Stimulated activated CD8-positive, alpha-beta memory T cell treated with anti-CD3 and anti-CD28 coated beads, Interleukin-15, amount 100 ng/mL, for 24 hours (primary cell): ENCODE measurements around the gene GLP1R.

Source experiments
- DNase-seq: peaks from one replicate; pipeline ENCODE4 v3.0.0-alpha.2; 2020; ENCODE audit warnings: low read depth

GLP1R gene

DNA sequence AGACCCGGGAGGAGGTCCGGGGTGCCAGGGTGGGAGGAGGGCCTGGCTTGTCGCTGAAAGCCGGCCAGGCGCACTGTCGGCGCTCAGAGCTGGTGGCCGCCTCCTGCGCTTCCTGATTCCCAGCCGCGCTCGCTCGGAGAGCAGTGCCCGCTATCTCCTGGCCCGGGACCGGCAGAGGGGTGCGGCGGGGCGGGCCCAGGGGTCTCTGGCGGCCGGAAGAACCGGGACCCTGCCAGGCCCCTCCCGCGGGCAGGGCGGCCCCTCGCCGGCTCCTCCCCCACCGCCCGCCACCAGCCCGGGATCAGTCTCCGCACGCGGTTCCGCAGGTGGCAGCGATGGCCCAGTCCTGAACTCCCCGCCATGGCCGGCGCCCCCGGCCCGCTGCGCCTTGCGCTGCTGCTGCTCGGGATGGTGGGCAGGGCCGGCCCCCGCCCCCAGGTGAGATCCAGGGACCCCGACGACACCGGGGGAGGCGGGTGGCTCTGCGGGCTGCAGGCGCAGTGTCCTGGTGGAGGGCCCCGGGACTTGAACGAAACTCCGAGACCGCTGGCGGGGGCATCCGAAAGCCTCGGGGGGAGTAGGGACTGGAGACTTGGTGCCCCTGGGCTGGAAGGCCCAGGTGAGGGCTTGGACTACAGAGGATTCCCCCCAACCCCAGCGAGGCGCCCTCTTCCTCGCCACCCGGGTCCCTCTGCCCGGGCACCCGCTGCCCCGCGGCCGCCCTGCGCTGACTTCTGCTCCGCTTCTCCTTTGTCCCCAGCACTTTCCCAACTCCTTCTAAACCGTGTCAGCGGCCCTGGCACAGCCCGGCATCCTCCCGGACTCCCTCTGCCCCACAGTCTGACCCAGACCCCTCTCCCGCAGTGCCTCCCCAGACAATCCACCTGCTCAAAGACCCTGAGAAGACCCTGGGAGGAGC lies at the start of gene GLP1R:
Gene GLP1R (plus strand): TSS at position 301 of the 919 bp plus-strand sequence. CDS start 60 bp downstream, at position 361.
- DNase-seq, result no peak

DNA sequence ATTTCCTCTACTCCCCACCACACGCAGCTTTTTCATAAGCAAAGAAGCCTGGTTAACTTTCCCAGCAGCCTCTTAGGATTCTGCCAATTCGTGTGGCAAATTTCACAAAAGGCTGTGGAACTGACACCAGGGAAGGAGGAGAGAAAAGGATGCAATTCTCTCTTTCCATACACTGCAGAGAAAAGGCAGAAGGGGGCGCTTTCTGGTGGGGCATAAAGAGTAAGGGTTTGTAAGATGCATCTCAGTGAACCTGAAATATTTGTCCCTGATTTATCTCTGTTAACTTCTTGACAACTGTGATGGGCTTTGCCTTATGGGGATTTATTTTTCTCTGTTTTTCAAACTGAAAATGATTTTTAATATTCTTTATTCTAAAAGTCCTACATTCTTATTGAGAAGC lies 45.5 kb upstream of the GLP1R start:
- DNase-seq, result no peak

DNA sequence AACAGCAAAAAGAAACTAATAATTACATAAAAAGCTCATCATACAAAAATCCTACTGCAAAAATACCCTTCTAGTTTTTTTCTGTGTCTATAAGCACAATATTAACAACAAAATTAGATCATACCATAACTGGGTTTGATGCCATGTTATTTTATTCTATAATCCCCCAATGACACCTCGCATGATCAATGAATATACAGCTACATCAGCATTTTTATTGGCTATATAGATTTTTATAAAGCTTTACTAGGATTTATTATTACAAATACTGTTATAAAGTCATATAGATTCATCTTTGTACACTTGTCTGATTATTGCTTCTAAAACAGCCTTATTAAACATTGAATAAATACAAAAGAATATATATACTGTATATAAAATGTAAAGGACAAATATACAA lies 45.1 kb upstream of the GLP1R start:
- DNase-seq, result no peak

DNA sequence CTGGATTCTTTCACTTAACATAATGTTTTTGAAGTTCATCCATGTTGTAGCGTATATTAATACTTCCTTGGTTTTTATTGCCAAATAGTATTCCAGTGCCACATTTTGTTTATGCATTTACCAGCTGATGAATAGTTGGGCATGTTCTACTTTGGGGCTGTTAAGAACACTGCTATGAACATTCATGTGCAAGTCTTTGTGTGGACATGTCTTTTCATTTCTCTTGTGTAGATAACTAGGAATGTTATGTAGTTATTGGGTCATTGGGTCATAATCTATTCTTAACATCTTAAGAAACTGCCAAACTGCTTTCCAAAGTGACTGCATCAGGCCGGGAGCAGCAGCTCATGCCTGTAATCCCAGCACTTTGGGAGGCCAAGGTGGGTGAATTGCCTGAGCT lies 43.8 kb upstream of the GLP1R start:
- no peak for DNase-seq

DNA sequence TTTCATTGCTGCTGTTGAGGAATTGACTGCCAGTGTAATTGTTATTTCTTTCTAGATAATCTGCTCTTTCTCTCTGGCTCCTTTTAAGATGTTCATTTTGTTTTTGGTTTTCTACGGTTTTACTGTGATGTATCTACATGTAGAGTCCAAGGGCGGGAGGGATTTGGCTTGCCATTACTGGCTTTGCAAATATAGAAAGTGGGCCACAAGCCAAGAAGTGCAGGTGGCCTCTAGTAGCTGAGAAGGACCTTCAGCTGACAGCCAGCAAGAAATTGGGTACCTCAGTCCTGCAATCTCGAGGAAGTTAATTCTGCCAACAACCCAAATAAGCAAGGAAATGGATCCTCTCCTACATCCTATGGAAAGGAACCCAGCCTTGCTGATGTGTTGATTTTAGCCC lies 42.8 kb upstream of the GLP1R start:
- no peak for DNase-seq

DNA sequence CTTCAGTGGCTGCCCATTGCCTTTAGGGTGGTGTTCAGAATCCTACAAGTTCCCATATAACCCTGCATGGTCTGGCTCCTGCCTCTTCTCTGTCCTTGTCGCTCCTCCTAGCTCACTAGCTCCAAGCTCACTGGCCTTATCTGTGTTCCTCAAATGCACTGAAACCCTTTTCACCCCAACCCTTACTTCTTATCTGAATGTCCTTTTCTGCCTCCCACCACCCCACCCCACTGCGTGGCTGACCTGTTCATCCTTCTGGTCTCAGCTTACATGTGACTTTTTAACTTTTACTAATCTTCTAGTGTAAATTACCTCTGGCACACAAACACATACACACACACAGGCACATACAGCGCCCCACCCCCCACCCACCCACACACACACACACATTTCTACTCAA lies 41.0 kb upstream of the GLP1R start:
- DNase-seq, result no peak

DNA sequence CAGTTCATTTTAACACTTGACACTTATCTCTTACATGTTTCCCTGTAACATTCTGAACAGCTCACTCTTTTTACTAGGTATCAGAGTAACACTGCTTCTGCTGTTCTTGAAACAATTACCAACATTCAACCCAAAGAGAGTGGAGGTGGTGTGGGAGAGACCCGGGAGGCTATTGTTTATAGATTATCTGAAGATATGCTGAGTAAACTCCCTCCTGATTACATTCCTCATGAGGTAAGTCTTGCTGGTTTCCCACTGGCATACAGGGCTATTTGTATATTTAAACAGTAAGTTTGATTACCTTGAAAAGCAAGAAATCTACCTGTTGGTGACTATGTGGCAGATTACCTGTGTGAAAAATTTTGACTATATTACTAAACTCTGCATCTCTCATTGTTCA lies 39.8 kb upstream of the GLP1R start:
- no peak for DNase-seq

DNA sequence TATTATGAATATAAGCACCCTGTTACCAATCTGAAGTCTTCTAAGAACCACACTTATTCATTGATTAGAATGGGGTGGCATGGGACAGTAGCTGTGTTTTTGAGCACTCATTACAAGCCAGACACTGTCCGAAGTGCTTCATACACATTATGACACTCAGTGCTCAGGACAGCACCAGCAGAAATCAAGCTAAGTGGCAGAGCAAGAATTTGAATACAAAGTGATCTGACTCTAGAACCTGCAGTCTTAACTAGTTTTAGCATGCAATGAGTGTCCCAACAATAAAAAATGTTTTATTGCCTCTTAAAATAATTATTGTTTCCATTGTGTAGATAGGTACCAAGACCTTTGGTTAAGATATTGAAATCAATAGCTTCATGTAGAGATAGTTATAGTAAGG lies 39.1 kb upstream of the GLP1R start:
- no peak for DNase-seq

DNA sequence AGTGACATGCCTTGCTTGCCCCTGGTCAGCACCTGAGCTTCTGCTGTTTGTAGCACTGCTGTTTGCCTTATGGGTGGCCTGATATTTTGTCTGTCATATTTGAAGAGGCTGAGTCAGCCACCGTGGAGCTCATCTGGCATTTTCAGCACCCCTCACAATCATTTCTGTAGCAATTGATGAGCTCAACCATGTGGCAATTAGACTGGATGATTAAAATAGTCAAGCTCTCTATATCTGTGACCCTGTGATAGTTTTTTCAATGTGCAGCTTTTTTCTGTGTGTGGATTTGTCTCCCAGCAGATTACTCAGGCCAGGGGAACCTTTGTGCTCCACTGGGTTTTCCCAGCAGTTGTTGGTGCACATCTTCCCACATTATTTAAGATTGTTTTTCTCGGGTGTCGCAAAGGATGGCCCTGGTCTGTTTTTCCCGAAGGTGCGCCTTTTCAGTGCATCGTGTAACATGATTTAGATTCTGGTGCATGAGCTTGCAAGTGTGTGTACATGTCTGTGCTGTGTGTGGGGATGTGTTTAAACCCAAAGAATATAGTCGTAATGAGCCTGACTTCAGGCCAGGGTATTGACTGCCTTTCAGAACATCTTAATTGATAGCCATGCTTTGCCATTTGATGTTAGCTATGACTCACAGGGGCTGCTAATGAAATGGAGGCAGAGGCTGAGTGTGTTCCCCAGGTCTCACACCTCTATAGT lies 31.6 kb upstream of the GLP1R start:
- no peak for DNase-seq

DNA sequence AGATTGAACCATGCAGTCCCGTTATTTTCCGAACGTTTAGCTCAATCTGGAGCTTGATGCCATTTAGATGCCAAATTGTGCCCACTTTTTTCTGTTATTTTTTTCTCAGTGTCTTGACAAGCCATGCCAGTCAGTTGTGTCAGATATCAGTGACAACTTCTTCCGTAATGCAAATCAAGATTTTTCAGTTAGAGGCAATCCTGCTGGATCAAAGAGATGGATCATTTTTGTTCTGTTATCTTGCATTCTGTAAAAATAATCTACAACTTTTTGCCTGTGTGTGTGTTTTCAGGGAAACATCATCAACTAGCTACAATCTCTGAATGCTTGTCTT lies 31.1 kb upstream of the GLP1R start:
- DNase-seq, result no peak

DNA sequence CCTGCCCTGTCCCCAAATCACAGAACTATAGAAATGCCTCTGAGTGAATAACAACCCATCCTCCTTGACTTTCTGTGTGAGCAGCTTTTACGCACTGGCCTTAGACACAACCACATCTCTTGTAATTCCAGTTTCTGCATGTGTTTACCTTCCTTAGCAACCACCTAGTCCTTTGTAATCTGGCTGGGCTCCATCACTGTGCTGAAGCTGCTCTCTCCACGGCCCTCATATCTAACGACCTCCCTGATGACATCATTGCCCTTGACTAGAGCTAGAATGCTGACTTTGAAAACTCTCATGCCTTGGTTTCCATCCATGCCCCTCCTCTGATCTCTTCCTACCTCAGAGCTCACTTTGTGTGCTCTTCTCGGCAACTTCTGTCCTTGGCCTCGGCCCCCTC lies 30.5 kb upstream of the GLP1R start:
- DNase-seq, result no peak

DNA sequence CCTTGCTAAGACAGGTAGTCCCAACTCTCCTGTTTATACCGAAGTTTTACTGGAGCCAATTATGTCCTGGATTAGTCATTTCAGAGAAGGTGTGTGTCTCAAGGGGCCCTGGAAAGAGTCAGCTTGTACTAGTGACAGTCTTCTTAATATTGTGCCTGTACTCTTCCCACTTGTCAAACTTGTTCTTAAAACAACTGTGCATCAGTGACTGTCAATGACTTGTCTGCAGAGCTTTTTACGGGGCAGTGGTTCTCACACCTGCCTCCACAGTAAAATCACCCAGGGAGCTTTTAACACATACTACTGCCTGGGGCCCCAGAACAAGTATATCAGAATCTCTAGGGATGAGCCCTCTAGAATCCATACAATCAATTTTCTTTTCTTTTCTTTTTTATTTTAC lies 28.4 kb upstream of the GLP1R start:
- no peak for DNase-seq

DNA sequence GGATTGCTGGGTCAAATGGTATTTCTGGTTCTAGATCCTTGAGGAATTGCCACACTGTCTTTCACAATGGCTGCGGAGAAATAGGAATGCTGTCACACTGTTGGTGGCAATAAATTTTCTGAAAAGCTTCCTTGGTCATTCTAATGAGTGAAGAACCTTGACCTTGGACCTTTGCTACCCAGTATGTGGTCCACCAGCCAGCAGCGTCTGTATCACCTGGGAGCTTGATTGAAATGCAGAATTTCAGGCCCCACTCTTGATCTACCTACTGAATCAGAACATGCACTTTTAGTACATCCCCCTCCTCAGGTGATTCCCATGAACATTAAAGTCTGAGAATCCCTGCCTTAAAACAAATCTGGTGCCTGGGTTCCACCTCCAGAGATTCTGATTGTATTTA lies 27.5 kb upstream of the GLP1R start:
- DNase-seq, result no peak

DNA sequence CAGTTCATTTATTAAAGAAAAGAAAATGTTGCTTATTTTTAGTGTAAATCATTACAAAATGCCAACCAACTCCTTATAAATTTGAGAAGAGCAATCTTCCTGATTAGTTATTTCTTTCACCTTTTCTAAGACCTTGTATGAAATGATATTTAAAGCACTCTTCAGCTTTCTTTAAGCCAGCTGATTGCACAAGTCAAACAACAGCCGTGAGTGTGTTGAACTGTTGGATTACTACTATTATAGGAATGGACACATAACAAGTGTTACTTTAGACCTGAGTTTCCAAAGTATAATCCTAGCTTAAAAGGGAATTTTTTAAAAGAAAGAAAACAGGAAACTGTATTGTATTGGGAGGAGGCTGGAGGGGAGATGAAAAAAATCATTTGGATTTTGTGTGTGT lies 26.8 kb upstream of the GLP1R start:
- DNase-seq, result no peak

DNA sequence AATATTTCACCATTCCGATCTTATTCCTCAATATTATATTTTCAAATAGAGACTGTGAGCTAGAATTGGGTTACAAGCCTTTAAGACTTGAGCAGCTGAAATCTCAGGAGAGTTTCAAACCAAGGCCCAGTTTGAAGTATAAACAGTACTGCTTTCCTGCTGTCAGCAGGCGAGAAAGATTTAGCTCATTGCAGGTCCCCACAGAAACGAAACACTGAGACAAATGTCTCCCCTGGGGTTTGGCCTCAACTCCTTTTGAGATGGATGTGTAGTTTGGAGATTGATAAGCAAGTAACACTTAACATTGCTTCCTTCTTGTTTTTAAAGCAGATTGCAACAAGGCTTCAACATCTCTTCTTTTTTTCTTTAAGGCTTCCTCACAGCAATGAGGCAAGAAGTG lies 22.4 kb upstream of the GLP1R start:
- no peak for DNase-seq

DNA sequence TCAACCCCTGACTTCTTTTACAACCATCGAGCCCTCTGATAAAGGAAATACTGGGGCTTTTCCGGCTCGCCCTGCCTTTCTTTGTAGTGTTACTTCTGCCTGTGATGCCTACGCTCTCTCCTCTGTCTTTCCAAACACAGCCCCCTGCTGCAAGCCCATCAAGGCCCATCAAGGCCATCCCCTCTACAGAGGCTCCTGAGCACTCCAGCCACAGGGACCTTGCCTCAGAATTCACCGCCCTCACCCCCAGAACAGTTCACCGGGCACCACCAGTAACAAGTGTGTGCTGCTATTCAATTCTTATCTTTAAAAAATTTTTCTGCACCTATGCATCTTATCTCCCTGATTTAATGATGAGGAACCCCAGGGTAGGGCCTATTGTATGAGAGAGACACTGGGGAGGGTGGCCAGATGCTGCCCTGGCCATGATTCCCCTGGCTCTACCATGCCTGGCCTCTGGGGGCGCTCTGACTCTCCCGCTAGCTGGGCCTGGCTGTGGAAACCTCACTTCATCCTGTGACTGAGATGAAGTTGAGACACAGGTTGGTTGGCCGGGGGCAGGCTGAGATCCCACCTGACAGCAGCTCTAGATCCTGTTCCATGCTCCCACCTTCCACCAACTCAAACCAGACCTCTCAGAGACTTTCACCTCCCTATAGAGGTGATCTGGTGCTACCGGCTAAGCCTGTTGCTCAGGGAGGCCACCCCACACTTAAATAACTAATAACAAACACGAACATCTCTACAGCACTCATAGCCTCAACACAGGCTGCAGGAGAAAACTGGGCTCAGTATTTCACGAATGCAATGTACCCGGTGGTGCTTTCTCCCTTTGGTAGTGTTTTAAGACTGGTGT lies 19.2 kb upstream of the GLP1R start:
- DNase-seq, result peak; percentile 27

DNA sequence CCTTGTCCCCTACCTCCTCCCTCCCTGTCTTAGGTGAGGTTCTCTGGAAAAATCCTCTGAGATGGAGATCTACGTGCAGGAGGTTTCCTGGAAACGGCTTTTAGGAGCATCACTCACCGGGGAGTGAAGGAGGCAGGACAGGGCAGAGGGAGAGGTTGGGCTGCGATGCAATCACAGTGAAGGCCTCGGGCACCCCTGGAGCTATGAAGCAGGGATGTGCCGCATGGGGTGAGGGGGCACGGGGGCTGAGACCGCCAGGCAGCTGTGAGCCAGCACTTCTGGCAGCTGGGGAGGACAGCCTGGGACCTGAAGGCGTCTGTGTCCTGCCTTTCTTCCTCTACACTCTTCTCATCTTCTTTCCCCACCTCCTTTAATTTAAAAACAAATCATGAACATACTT lies 12.9 kb upstream of the GLP1R start:
- no peak for DNase-seq

DNA sequence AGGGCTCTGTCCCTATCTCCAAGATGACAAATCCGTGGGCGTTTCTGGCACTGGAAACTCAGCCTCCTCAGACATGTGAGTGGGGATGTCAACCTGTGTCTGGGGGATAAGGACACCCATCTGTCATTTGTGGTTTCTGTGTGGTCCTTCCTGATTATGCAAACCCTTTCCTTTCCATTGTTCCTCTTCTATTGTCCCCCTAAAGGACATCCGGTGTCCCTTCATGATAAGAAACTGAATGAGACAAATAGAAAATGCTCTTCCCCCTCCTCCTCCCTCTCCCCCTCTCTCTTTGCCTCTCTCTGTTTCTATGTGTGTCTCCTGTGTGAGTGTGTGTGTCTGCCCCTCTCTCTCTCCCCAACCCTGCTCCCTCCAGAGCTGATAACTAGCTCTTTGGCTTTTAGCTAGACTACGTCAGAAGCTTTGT lies 11.5 kb upstream of the GLP1R start:
- DNase-seq, result no peak

DNA sequence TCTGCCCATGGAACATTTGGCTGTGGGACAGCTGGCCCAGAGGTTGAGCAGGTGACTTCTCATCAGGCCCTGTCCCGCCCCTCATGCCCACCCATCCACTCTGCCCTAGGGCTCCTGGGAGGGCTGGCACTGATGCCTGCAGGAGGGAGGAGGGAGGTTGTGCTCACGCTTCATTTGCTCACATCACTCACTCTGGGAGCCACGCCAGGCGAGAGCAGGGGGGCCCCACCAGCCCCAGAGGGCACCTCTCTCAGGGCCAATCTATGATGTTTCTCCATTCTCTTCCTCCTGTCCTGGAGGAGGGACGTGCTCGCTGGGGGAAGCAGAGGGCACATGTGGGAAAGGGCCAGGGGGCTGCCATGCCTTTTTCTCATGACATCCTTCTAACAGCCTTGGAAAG lies 10.9 kb upstream of the GLP1R start:
- no peak for DNase-seq

DNA sequence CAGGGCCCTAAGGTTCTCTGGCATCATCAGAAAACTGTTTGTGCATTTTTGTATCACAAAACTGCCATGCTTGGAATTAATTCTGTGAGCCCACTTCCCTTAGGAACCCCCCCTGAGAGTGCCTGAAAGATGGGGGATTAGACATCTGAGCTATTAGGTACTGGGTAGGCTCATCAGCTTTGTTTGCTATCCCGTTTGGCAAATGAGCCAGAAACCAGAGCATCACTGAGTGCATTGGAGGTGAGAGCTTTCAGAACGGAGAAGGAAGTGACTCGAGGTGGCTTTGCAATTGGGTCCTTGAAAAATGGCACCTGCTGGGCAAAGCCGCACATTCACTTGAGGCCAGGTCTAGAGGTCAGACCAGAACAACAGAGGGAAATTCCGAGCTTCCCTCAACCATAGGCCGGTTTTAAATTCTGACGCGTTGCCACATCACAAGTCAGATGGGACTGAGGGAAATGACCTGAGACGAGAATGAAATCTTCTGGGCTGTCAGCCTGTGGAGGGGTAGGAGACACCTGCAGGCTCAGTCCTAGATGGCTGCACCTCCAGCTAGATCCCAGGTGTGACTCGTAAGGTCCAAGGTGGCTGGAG lies 8.4 kb upstream of the GLP1R start:
- DNase-seq, result no peak

DNA sequence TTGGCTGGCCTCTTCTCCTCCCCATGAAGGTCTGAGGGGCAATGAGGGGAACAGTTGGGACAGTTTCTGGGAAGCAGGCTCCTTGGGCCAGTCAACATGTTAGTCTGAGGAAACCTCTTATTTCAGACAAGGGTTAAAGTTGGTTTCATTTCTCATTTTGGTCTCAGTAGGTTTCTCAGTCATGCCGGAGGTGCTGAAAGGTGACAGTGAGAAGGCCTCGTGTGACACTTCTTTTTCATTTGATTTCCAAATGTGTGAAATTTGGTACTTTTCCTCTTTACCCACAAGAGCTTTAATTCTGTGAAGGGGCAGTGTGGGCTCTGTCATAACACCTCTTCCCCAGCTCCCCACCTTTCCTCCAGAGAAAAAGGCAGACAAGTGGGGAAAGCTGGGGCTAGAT lies 7.5 kb upstream of the GLP1R start:
- no peak for DNase-seq

DNA sequence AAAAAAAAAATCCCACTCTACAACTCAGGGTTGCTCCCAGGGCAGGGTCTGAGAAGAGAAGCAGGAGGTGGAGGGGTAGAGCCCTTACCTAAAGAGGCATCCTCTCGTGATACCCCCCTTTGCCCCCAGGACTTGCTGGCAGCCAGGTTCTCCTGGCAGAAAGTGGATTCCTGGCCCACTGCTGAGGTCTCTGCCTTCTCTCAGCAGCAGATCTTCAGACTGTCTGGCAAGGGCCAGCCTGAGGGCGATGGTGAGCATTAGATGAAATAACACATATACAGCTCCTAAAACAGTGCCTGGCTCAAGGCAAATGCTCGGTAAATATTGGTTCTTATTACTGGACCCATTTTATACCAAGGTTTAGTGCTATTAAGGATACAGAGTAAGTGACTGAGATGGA lies 4.8 kb upstream of the GLP1R start:
- no peak for DNase-seq
